Cardiac muscle cell (in vitro differentiated cells and primary cell): ENCODE measurements around the gene ANO9. TPM values are rescaled to one million over a fixed set of nuclear protein-coding genes. Genes with fewer than 3 reads are reported as not detected.

Experiments used
- DNase-seq, 2 donors: peaks; one replicate each; pipeline versions ENCODE4 v3.0.0 to v3.0.0-alpha.2; 2010 to 2017; ENCODE audit warnings: low read depth in 1 of 2, low spot score in 1 of 2
- H3K27ac ChIP-seq: fragments of 200-600 bp; sonication (generic); 2 replicates; pipeline ENCODE4 v1.5.1; 2016
- H3K27me3 ChIP-seq: fragments of 200-600 bp; sonication (generic); 2 replicates; pipeline ENCODE4 v1.6.0; 2016; ENCODE audit warnings: control low read depth
- H3K36me3 ChIP-seq: fragments of 200-600 bp; sonication (generic); 2 replicates; pipeline ENCODE4 v1.5.1; 2016; ENCODE audit warnings: control low read depth
- H3K4me1 ChIP-seq: fragments of 200-600 bp; sonication (generic); 2 replicates; pipeline ENCODE4 v1.8.1; 2017; ENCODE audit warnings: low read depth, mild to moderate bottlenecking, mixed run types
- H3K4me3 ChIP-seq: fragments of 200-600 bp; sonication (generic); 2 replicates; pipeline ENCODE4 v1.5.1; 2016; ENCODE audit warnings: mild to moderate bottlenecking
- H3K9me3 ChIP-seq: fragments of 200-600 bp; sonication (generic); 2 replicates; pipeline ENCODE4 v1.5.1; 2017; ENCODE audit warnings: low read depth, mild to moderate bottlenecking, control low read depth
- polyA plus RNA-seq: library from polyadenylated mRNA; unstranded; fragments of >200 nt; fragmentation: Nextera tagmentation; extraction: Ambion mirVana; gene quantifications from 2 replicates; pipeline ENCODE4 v1.2.1, GENCODE V29; 2016
- total RNA-seq: library from RNA; depleted of rRNA; stranded (reverse); fragments of >200 nt; gene quantifications from 2 replicates; pipeline ENCODE4 v1.2.3, GENCODE V29; 2016
- TF ChIP-seq, protein P1 (sequence below): IDR thresholded peaks from 2 replicates; pipeline ENCODE4 v1.5.1; 2012; ENCODE audit warnings: low read depth, mild to moderate bottlenecking, low read length

Gene ANO9
- total and polyA plus RNA-seq, 2 experiments from 2014 or later = 0.23 to 0.51 TPM

DNA sequence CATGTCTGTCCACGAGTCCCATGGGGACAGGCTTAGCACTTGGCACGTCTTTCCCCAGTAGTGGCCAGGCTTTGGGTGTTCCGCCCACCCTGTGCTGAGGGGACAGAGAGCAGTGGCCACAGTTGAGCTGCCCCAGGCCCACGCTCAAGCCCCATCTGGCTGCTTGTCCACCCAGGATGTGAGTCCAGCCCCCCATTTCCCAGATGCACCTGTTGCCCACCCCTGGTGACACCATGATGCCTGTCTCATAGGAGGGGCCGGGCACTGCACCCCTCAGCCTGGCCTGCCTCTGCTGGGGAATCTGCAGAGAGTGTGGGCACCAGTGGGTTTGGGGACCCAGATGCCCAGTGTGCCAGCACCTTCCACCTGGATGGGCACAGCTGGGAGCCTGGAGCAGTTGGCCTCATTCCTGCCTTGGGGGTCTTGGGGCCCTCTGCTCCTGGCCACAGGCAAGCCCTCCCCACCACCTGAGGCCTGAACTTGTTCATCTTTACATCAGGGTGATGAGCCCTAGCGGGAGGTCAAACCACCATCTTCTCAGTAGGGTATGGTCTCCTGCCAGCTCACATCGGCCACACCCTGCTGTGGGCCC, 32.7 kb downstream of the ANO9 start:
- TF ChIP-seq, protein P1, sequence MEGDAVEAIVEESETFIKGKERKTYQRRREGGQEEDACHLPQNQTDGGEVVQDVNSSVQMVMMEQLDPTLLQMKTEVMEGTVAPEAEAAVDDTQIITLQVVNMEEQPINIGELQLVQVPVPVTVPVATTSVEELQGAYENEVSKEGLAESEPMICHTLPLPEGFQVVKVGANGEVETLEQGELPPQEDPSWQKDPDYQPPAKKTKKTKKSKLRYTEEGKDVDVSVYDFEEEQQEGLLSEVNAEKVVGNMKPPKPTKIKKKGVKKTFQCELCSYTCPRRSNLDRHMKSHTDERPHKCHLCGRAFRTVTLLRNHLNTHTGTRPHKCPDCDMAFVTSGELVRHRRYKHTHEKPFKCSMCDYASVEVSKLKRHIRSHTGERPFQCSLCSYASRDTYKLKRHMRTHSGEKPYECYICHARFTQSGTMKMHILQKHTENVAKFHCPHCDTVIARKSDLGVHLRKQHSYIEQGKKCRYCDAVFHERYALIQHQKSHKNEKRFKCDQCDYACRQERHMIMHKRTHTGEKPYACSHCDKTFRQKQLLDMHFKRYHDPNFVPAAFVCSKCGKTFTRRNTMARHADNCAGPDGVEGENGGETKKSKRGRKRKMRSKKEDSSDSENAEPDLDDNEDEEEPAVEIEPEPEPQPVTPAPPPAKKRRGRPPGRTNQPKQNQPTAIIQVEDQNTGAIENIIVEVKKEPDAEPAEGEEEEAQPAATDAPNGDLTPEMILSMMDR = no peak
- H3K27me3 ChIP-seq = peaks cover 5% of the 10 kb centered on the region
- DNase-seq = no peak
- no peaks in the 10 kb centered on the region for H3K36me3 ChIP-seq
- H3K4me1 ChIP-seq = no peaks in the 10 kb centered on the region
- H3K4me3 ChIP-seq = no peak overlapping the region
- H3K9me3 ChIP-seq = no peaks in the 10 kb centered on the region
- H3K27ac ChIP-seq = no peak overlapping the region

DNA sequence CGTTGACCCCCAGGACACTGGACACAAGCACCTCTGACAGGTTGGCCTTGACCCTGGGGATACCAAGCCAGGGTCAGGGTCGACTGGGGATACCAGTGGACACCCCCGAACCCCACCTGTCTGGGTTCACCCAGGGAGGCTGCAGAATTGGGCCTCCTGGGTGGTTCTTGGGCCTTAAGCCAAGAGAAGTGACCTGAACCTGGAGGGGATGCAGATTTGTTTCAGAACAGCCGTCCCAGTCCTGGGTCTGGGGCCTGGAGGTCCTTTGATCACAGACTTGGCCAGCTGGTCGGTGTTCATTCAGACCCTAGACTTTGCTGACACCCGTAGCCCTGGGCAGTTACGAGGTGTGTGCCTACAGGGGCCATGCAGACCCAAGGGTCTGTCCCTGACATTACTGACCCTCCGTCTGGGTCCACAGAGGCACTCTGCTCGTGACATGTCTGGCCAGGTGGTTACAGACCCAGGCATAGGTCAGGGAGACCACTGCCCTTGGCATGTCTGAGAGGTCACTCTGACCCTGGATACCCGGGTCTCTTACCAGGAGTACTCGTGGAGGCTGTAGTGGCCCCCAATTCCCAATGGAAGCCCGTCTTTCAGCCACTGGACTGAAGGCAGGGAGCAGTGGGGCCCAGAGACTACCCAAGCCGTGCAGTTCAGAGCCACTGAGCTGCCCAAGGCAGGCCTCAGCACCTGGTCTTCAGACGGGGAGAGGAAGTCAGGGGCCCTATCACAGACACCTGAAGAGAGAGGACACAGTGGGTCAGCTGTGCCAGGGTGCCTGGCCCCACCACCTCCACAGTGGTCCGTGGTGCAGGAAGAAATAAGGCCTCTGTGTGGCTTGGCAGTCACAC, 33.4 kb downstream of the ANO9 start:
- no peaks in the 10 kb centered on the region for H3K9me3 ChIP-seq
- no peak overlapping the region for H3K4me3 ChIP-seq
- no peaks in the 10 kb centered on the region for H3K36me3 ChIP-seq
- TF ChIP-seq, protein P1 = no peak
- no peak overlapping the region for H3K27ac ChIP-seq
- DNase-seq = no peak
- no peaks in the 10 kb centered on the region for H3K4me1 ChIP-seq
- peaks cover 5% of the 10 kb centered on the region for H3K27me3 ChIP-seq

DNA sequence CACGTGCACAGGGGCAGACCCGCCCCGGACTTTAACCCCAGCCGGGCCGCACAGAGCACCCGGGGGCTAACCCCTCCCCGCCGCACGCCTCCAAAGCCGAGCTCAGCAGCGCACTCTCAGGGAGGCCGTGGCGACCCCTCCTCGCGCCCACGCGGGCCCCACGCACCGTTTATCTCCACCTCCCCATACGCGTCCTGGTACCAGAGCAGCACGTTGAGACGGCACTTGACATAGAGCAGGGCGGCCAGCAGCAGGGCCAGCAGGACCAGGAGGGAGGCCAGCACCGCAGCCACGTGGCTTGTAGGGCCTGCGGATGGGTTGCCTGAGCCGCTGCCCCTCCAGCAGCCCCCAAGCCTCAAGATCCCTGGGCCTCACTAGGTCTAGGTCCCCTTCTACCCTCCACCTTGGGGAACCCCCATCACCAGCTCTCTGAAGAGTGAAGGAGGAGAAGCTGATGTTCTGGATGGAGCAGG, 34.1 kb downstream of the ANO9 start:
- peaks cover under 1% of the 10 kb centered on the region for H3K27me3 ChIP-seq
- no peak overlapping the region for H3K27ac ChIP-seq
- no peak for DNase-seq
- H3K4me3 ChIP-seq = no peak overlapping the region
- TF ChIP-seq, protein P1 = no peak
- no peaks in the 10 kb centered on the region for H3K9me3 ChIP-seq
- H3K4me1 ChIP-seq = no peaks in the 10 kb centered on the region
- H3K36me3 ChIP-seq = no peaks in the 10 kb centered on the region

DNA sequence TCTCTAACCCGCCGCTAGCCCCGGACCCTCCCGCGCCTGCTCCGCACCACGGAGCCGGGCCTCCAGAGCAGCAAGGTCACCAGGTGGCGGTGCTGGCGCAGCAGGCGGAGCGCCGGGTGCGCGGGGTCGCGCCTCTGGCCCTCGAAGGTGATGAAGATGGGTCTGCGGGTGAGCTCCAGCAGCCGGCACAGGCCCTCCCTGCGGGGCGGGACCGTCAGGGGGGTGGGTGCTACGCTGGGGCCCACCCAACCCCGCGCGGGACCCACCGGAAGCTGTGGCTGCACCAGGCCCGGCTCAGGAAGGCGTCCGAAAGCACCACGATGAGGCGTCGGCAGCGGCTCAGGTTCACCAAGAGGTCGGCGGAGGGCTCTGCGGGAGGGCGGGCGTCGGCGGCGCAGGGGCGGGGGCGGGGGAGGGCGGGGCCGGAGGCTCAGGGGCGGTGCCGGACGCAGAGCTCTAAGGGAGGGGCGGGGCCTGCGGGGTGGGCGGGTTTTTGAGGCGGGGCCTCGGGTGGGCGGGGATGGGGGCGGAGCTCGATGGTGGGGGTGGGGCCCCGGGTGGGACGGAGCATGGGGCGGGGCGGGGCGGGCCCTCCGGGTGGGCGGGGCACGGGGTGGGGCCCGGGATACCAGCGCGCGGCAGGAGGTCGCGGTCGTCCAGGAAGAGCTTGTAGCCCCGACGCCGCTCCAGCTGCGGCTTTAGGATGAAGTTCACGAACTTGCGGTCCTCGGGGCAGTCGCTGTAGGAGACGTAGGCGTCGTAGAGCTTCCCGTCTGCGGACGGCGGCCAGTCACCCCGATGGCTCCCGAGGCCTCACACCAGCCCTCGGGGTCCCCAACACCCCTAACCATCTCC, 34.8 kb downstream of the ANO9 start:
- Histone ChIP-seq H3K4me1 (no peaks in the 10 kb centered on the region), H3K9me3 (no peaks in the 10 kb centered on the region), H3K4me3 (peak overlapping the region; percentile 30), H3K36me3 (no peaks in the 10 kb centered on the region), H3K27ac (no peak overlapping the region), H3K27me3 (no peaks in the 10 kb centered on the region)
- TF ChIP-seq, protein P1 = peak; percentile 11
- DNase-seq = peak; percentile 84 to 90

DNA sequence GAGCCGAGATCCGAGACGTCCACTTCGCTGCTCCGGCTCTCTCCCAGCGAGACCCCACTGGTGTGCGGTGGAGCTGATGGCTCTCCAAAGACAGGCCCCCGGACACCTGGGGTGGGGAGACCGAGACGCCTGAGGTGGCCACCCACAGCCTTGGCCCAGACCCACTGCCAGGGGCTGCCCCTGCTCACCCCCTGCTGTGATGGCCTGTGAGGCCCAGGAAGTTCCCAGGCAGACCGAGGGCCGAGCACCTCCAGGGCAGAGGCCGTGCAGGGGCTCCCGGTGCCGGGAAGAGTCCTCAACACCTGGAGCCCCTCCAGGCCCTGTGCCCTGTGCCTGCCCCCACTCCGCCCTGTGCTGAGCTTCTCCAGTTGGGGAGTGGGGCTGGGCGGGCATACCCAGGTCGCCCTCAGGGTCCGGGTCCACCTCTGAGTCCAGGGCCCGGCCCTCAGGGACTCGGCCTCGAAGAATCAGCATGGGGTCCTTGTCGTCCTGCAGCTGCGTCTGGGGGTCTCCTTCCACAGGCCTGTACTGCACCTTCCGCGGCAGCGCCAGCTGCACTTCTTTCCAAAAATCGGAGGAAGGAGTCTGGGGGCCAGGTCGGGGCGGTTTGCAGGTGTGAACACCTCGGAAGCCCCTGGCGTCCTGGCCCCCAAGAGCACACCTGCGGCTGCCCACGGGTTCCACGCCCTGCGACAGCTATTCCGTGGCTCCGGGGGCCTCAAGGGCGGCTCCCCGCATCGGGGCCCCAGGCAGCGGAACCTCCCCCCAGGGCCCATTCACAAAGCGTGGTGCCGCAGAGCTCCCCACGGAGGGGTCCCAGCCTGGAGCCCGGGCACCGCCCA, 35.6 kb downstream of the ANO9 start:
- H3K4me3 ChIP-seq = peak overlapping the region; percentile 30
- no peaks in the 10 kb centered on the region for H3K9me3 ChIP-seq
- TF ChIP-seq, protein P1 = no peak
- H3K4me1 ChIP-seq = no peaks in the 10 kb centered on the region
- H3K27ac ChIP-seq = no peak overlapping the region
- H3K27me3 ChIP-seq = no peaks in the 10 kb centered on the region
- no peak for DNase-seq
- no peaks in the 10 kb centered on the region for H3K36me3 ChIP-seq
